Effector memory CD4-positive, alpha-beta T cell (primary cell): ENCODE measurements around the gene SFRP5.

ENCODE experiments used
- DNase-seq, 3 donors: peaks; one replicate each; pipeline ENCODE4 v3.0.0-alpha.2; 2020
- H3K27ac ChIP-seq: 2 replicates; pipeline ENCODE4 v1.7.0; 2013; ENCODE audit warnings: mild to moderate bottlenecking, low read length, moderate library complexity; ENCODE audit not compliant: insufficient read depth, poor library complexity, severe bottlenecking
- H3K27me3 ChIP-seq: replicated peaks from 2 replicates; pipeline ENCODE4 v1.7.0; 2013; ENCODE audit warnings: mild to moderate bottlenecking, low read length; ENCODE audit not compliant: insufficient read depth, control insufficient read depth, poor library complexity, severe bottlenecking
- H3K36me3 ChIP-seq: 2 replicates; pipeline ENCODE4 v1.7.0; 2013; ENCODE audit warnings: mild to moderate bottlenecking, low read length, moderate library complexity; ENCODE audit not compliant: control insufficient read depth, insufficient read depth
- H3K4me1 ChIP-seq: 2 replicates; pipeline ENCODE4 v1.7.0; 2013; ENCODE audit warnings: low read length, mild to moderate bottlenecking; ENCODE audit not compliant: control insufficient read depth, insufficient read depth, poor library complexity, severe bottlenecking
- H3K4me3 ChIP-seq: 2 replicates; pipeline ENCODE4 v1.7.0; 2013; ENCODE audit warnings: low read length, low read depth, mild to moderate bottlenecking; ENCODE audit not compliant: insufficient read depth, poor library complexity, severe bottlenecking
- H3K9me3 ChIP-seq: 2 replicates; pipeline ENCODE4 v1.7.0; 2013; ENCODE audit warnings: mild to moderate bottlenecking, low read length, moderate library complexity; ENCODE audit not compliant: control insufficient read depth

The SFRP5 gene

GRCh38 chr10:97777143-97777542 lies 5.3 kb upstream of the SFRP5 start:
- no peaks in the 10 kb centered on the region for H3K36me3 ChIP-seq
- H3K4me3 ChIP-seq, result no peak overlapping the region
- peaks cover 11% of the 10 kb centered on the region for H3K4me1 ChIP-seq
- DNase-seq, result no peak
- no peak overlapping the region for H3K27ac ChIP-seq
- no peaks in the 10 kb centered on the region for H3K27me3 ChIP-seq
- no peaks in the 10 kb centered on the region for H3K9me3 ChIP-seq

GRCh38 chr10:97774811-97775294 lies 3.1 kb upstream of the SFRP5 start:
- no peak overlapping the region for H3K4me3 ChIP-seq
- no peaks in the 10 kb centered on the region for H3K36me3 ChIP-seq
- H3K27me3 ChIP-seq, result peaks cover 14% of the 10 kb centered on the region
- H3K4me1 ChIP-seq, result peaks cover 9% of the 10 kb centered on the region
- H3K27ac ChIP-seq, result no peak overlapping the region
- DNase-seq, result no peak
- H3K9me3 ChIP-seq, result no peaks in the 10 kb centered on the region

- Histone ChIP-seq H3K36me3 (no peaks in the 10 kb centered on the region), H3K9me3 (no peaks in the 10 kb centered on the region), H3K4me3 (no peak overlapping the region), H3K4me1 (peaks cover 9% of the 10 kb centered on the region), H3K27ac (no peak overlapping the region), H3K27me3 (peaks cover 14% of the 10 kb centered on the region)
- no peak for DNase-seq
Observed at GRCh38 chr10:97773096-97773495, 1.3 kb upstream of the SFRP5 start.

DNA sequence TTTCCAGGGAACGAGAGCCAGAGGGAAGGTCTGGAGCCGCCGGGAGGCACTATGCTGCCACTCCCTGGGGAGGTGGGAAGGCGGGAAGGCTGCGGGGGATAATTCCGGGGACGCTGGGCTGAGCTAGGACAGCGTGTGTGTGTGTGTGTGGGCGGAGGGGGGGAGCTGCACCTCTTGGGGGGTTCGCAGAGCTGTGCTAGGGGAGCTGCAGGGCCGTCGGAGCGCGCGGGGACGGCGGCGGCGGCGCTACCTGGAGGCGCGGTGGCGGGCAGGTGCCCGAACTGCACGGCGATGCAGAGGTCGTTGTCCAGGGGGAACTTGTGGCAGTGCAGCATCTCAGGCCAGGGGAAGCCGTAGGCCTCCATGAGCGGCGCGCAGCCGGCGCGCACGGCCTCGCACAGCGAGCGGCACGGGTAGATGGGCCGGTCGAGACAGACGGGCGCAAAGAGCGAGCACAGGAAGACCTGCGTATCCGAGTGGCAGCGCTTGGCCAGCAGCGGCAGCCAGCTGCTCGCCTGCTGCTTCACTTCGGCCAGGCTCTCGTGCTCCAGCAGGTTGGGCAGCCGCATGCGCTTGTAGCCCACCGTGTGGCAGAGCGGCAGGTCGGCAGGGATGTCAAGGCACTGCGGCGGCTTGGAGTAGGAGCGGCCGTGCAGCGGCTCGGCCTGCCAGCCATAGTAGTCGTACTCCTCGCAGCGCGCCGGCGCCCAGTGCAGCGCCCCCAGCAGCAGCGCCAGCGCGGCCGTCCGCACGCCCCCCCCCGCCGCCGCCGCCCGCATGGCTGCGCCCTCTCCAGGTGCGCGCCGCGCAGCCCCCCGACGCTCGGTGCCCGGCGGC lies 526 bp downstream of the SFRP5 start:
- H3K4me3 ChIP-seq, result no peak overlapping the region
- H3K27me3 ChIP-seq, result peaks cover 14% of the 10 kb centered on the region
- no peaks in the 10 kb centered on the region for H3K36me3 ChIP-seq
- no peak overlapping the region for H3K27ac ChIP-seq
- H3K4me1 ChIP-seq, result peaks cover 9% of the 10 kb centered on the region
- no peak for DNase-seq
- no peaks in the 10 kb centered on the region for H3K9me3 ChIP-seq

- Histone ChIP-seq H3K36me3 (no peaks in the 10 kb centered on the region), H3K27me3 (peaks cover 14% of the 10 kb centered on the region), H3K4me3 (no peak overlapping the region), H3K9me3 (no peaks in the 10 kb centered on the region), H3K4me1 (peaks cover 9% of the 10 kb centered on the region), H3K27ac (no peak overlapping the region)
- DNase-seq, result no peak
Observed at GRCh38 chr10:97770255-97770654, 1.5 kb downstream of the SFRP5 start.

DNA sequence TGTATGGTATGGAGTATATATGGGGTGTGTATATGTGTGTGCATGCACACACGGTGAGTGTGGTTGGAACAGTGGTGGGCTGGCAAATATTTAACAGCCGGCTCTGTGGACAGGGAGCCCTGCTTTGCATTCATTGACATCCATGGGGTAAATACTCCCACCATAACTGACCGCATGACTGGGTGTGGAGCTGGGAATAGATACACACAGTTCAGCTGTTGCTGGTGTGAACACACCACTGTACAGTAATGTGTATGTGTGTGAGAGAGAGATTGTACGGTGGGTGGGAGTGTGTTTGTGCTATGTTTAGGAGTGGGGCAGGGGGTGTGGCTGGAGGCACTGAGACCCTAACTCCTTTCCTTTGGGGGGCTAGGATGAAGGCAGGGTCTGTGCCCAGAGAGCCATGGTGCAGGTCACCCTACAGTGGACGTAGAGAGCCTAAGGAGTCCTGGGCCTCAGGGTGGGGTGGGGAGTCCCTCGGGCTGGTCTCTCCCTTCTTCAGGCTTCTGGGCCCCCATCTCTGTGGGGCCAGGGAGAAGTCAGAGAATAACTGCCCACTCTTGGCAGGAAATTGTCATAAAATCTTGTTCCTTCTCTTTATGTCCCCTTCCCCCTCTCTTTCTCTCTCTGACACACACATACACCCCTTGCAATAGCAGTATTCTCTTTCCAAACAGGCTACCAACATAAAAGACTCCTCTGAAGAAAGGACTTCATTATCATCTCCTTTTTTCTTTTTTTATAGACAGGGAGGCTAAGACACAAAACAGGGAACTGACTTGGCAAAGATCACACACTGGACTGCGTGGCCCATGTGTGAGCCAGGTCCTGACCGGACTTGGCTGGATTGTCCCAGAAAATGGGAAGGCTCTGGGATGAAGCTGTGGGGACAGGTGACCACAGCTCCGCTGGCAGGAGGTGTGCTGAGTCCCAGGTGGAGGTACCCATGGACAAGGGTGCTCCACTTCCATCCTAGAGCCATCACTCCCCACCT lies 3.2 kb downstream of the SFRP5 start:
- Histone ChIP-seq H3K4me3 (no peak overlapping the region), H3K36me3 (no peaks in the 10 kb centered on the region), H3K4me1 (peaks cover 9% of the 10 kb centered on the region), H3K27ac (no peak overlapping the region), H3K9me3 (no peaks in the 10 kb centered on the region), H3K27me3 (peaks cover 14% of the 10 kb centered on the region)
- no peak for DNase-seq

DNA sequence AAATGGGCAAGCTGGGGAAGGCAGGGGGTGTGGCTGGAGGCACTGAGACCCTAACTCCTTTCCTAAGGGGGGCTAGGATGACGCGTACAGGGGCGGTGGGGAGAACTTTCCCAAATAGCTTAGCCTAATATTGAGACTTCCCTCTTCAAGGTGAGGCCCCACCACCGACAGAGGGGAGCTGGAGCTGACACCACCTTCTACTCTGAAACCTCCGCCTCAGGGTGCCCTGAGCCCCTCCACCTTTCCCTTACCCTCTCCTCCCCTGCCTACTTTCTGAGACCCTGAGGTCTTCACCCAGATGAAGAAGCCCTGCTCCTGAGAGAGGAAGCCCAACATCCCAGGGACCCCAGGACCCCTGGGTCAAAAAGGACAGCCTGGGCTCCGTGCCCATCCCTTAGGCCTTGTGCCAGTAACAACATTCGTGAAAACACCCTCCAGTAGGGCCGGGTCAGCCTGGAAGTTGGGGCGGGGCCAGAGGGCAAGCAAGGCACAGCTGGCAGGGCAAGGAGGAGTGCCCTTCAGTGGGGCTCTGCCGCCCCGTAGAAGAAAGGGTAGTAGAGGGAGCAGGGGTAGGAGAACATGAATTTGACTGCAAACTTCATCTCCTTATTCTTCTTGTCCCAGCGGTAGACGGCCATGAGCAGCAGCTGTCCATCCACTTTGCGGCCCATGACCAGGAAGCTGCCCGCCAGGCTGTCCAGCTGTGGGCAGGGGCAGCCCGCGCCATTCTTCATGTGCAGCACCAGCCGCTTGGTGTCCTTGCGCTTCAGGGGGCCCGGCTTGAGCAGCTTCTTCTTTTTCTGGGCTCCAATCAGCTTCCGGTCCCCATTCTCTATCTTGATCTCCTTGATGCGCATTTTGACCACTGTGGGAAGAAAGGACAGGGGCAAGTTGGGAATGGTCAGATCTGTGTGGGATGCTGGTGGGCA lies 4.5 kb downstream of the SFRP5 start:
- no peak overlapping the region for H3K27ac ChIP-seq
- H3K9me3 ChIP-seq, result no peaks in the 10 kb centered on the region
- no peaks in the 10 kb centered on the region for H3K36me3 ChIP-seq
- peaks cover 14% of the 10 kb centered on the region for H3K27me3 ChIP-seq
- peaks cover 9% of the 10 kb centered on the region for H3K4me1 ChIP-seq
- no peak for DNase-seq
- no peak overlapping the region for H3K4me3 ChIP-seq

DNA sequence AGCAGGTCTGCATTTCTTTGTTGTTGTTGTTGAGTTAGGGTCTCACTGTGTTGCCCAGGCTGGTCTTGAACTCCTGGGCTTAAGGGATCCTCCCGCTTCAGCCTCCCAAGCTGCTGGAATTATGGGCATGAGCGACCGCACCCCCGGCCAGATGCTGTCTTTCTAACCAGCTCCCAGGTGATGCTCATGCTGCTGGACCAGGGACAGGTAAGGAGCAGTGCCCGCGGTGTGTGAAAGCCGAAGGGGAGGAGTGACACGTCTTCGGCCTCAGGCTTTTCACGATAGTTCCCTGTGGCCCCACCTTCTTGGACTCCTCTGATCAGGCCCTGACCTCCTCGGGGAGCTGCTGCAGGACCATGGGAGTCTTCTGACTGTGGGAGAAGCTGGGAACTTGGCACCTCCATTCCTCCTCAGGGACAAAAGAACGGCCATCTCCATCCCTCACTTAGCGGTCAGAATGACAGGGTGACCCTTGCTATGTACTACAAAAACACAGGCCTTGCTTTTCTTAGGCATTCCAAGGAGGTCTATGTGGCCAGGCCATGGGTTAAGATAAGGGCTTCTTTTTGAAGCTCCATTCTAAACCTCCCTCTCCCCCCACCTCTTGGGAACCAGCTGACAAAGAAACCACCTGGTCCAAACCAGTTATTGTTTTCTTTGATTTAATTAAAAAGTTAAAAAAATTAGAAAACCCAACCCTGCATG lies 5.5 kb downstream of the SFRP5 start:
- Histone ChIP-seq H3K9me3 (no peaks in the 10 kb centered on the region), H3K27ac (no peak overlapping the region), H3K36me3 (peaks cover 5% of the 10 kb centered on the region), H3K4me1 (peaks cover 8% of the 10 kb centered on the region), H3K4me3 (no peak overlapping the region), H3K27me3 (peaks cover 12% of the 10 kb centered on the region)
- no peak for DNase-seq

DNA sequence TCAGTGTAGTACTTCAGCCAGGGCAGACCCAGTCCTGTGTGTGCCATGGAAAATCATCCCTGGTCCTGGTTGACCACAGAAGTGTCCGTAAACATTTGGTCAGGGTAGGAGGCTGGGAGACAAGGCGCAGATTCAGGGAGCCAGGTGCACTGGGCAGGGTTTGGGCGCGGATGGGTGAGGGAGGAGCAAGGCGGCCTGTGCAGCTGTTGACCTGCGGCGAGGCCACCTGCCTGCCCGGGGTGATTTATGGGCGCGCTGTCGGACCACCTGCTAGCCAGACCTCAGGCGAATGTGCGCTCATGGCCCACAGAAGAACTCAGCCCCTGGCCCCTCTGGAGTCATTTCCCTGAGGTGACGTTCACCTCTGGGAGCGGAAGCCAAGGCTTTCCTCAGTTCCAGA lies 6.6 kb downstream of the SFRP5 start:
- H3K4me1 ChIP-seq, result no peaks in the 10 kb centered on the region
- H3K9me3 ChIP-seq, result no peaks in the 10 kb centered on the region
- no peak overlapping the region for H3K27ac ChIP-seq
- no peak overlapping the region for H3K4me3 ChIP-seq
- H3K36me3 ChIP-seq, result peaks cover 9% of the 10 kb centered on the region
- peaks cover 1% of the 10 kb centered on the region for H3K27me3 ChIP-seq
- no peak for DNase-seq
